Skeletal muscle tissue (tissue), 4 donors: ENCODE results near the gene PRSS1. TPM values are rescaled to one million over a fixed set of nuclear protein-coding genes. Genes with fewer than 3 reads are reported as not detected.
"Not testable (repeated sequence)": the region's sequence is repeated elsewhere in the genome, so short reads cannot be mapped to it uniquely, and the experiment has no call there.

ENCODE experiments used
- H3K27ac ChIP-seq: one replicate; pipeline ENCODE4 v1.7.0; 2013; ENCODE audit warnings: mild to moderate bottlenecking, low read depth, low read length, inconsistent platforms
- H3K27me3 ChIP-seq, 3 donors: one replicate each; pipeline ENCODE4 v1.7.0; 2013; ENCODE audit warnings: low read length in 3 of 3; ENCODE audit not compliant: control insufficient read depth in 3 of 3, insufficient read depth in 3 of 3
- H3K36me3 ChIP-seq, 3 donors: one replicate each; pipeline ENCODE4 v1.7.0; 2013; ENCODE audit warnings: low read length in 3 of 3; ENCODE audit not compliant: control insufficient read depth in 3 of 3, insufficient read depth in 3 of 3
- H3K4me1 ChIP-seq, 3 donors: one replicate each; pipeline ENCODE4 v1.7.0; 2013; ENCODE audit warnings: low read length in 3 of 3, mild to moderate bottlenecking in 3 of 3; ENCODE audit not compliant: control insufficient read depth in 3 of 3, insufficient read depth in 3 of 3
- H3K4me3 ChIP-seq, 3 donors: one replicate each; pipeline ENCODE4 v1.7.0; 2013; ENCODE audit warnings: low read length in 3 of 3
- H3K9ac ChIP-seq, 3 donors: one replicate each; pipeline ENCODE4 v1.7.0; 2013; ENCODE audit warnings: low read length in 3 of 3, mild to moderate bottlenecking in 3 of 3, moderate library complexity in 2 of 3, low read depth in 1 of 3
- H3K9me3 ChIP-seq, 3 donors: one replicate each; pipeline ENCODE4 v1.7.0; 2013; ENCODE audit warnings: low read length in 3 of 3; ENCODE audit not compliant: control insufficient read depth in 3 of 3
- total RNA-seq: library from RNA; depleted of rRNA; stranded (reverse); fragments of >200 nt; gene quantifications from one replicate; pipeline ENCODE4 v1.2.3, GENCODE V29; 2014
- donor health status: Osteomylitis.

The PRSS1 gene
- total RNA-seq, 1 donor from 2014 or later = not detected

GRCh38 chr7:142758312-142758711 lies 9.0 kb downstream of the PRSS1 start:
- not testable (repeated sequence) for H3K27me3 ChIP-seq, H3K4me3 ChIP-seq, H3K9me3 ChIP-seq, H3K9ac ChIP-seq, H3K4me1 ChIP-seq, H3K27ac ChIP-seq, H3K36me3 ChIP-seq

GRCh38 chr7:142759433-142759832 lies 10.2 kb downstream of the PRSS1 start:
- no peak overlapping the region for H3K9ac ChIP-seq
- H3K27ac ChIP-seq = no peak overlapping the region
- peaks cover 0 to 5% (median 0%) of the 10 kb centered on the region in 3 donors for H3K27me3 ChIP-seq
- no peaks in the 10 kb centered on the region for H3K9me3 ChIP-seq
- no peaks in the 10 kb centered on the region for H3K36me3 ChIP-seq
- H3K4me3 ChIP-seq = no peak overlapping the region
- H3K4me1 ChIP-seq = no peaks in the 10 kb centered on the region

GRCh38 chr7:142760071-142760642 lies 10.9 kb downstream of the PRSS1 start:
- Histone ChIP-seq H3K4me3 (no peak overlapping the region), H3K27me3 (peaks cover 0 to 5% (median 0%) of the 10 kb centered on the region in 3 donors), H3K27ac (no peak overlapping the region), H3K36me3 (no peaks in the 10 kb centered on the region), H3K4me1 (no peaks in the 10 kb centered on the region), H3K9ac (no peak overlapping the region), H3K9me3 (no peaks in the 10 kb centered on the region)

GRCh38 chr7:142761606-142762005 lies 12.3 kb downstream of the PRSS1 start:
- H3K27ac ChIP-seq, H3K36me3 ChIP-seq, H3K9me3 ChIP-seq, H3K4me3 ChIP-seq, H3K27me3 ChIP-seq, H3K9ac ChIP-seq, H3K4me1 ChIP-seq: not testable (repeated sequence)

GRCh38 chr7:142762104-142762503 lies 12.8 kb downstream of the PRSS1 start:
- Histone ChIP-seq H3K9me3 (no peaks in the 10 kb centered on the region), H3K27ac (no peak overlapping the region), H3K4me1 (no peaks in the 10 kb centered on the region), H3K9ac (no peak overlapping the region), H3K27me3 (peaks cover 0 to 5% (median 0%) of the 10 kb centered on the region in 3 donors), H3K4me3 (no peak overlapping the region), H3K36me3 (no peaks in the 10 kb centered on the region)

GRCh38 chr7:142767451-142767850 lies 18.2 kb downstream of the PRSS1 start:
- Histone ChIP-seq H3K9ac (no peak overlapping the region), H3K9me3 (no peaks in the 10 kb centered on the region), H3K36me3 (no peaks in the 10 kb centered on the region), H3K27ac (no peak overlapping the region), H3K27me3 (peaks cover 0 to 13% (median 2%) of the 10 kb centered on the region in 3 donors), H3K4me3 (no peak overlapping the region), H3K4me1 (no peaks in the 10 kb centered on the region)

- no peaks in the 10 kb centered on the region for H3K4me1 ChIP-seq
Observed at GRCh38 chr7:142767861-142768260, 18.6 kb downstream of the PRSS1 start.

GRCh38 chr7:142768885-142769284 lies 19.6 kb downstream of the PRSS1 start:
- not testable (repeated sequence) for H3K27ac ChIP-seq, H3K9me3 ChIP-seq, H3K4me3 ChIP-seq, H3K36me3 ChIP-seq, H3K9ac ChIP-seq, H3K4me1 ChIP-seq
- H3K27me3 ChIP-seq = peaks cover 0 to 13% (median 2%) of the 10 kb centered on the region in 3 donors

More at GRCh38 chr7:142767861-142768260, 18.6 kb downstream of the PRSS1 start:
- H3K4me3 ChIP-seq = no peak overlapping the region
- no peak overlapping the region for H3K9ac ChIP-seq
- H3K36me3 ChIP-seq = no peaks in the 10 kb centered on the region
- no peak overlapping the region for H3K27ac ChIP-seq
- H3K9me3 ChIP-seq = no peaks in the 10 kb centered on the region
- H3K27me3 ChIP-seq = peaks cover 0 to 13% (median 2%) of the 10 kb centered on the region in 3 donors

GRCh38 chr7:142770661-142771352 lies 21.5 kb downstream of the PRSS1 start, which contains the start of gene PRSS2:
Gene PRSS2, plus strand, starts transcription at chr7:142770970. Its CDS starts 13 bp downstream, at chr7:142770983.
- Histone ChIP-seq H3K9ac (no peak within 1 kb of the TSS), H3K27ac (no peak within 1 kb of the TSS), H3K27me3 (peaks cover 0 to 13% (median 2%) of the 10 kb centered on the region in 3 donors), H3K4me1 (no peaks in the 10 kb centered on the region), H3K9me3 (no peaks in the 10 kb centered on the region), H3K4me3 (no peak within 1 kb of the TSS), H3K36me3 (no peaks in the 10 kb centered on the region)

GRCh38 chr7:142771353-142771723 lies 22.1 kb downstream of the PRSS1 start:
- no peaks in the 10 kb centered on the region for H3K36me3 ChIP-seq
- no peak overlapping the region for H3K4me3 ChIP-seq
- H3K27ac ChIP-seq = no peak overlapping the region
- H3K9ac ChIP-seq = no peak overlapping the region
- peaks cover 0 to 13% (median 2%) of the 10 kb centered on the region in 3 donors for H3K27me3 ChIP-seq
- no peaks in the 10 kb centered on the region for H3K4me1 ChIP-seq
- H3K9me3 ChIP-seq = no peaks in the 10 kb centered on the region
